Measurements from ENCODE around the gene ASPSCR1. TPM values are rescaled to one million over a fixed set of nuclear protein-coding genes. Genes with fewer than 3 reads are reported as not detected.
"Not testable (repeated sequence)": the region's sequence is repeated elsewhere in the genome, so short reads cannot be mapped to it uniquely, and the experiment has no call there.

The ASPSCR1 gene
- total RNA-seq, 2 experiments from 2014 or later: 34.4 to 35.1 TPM

DNA sequence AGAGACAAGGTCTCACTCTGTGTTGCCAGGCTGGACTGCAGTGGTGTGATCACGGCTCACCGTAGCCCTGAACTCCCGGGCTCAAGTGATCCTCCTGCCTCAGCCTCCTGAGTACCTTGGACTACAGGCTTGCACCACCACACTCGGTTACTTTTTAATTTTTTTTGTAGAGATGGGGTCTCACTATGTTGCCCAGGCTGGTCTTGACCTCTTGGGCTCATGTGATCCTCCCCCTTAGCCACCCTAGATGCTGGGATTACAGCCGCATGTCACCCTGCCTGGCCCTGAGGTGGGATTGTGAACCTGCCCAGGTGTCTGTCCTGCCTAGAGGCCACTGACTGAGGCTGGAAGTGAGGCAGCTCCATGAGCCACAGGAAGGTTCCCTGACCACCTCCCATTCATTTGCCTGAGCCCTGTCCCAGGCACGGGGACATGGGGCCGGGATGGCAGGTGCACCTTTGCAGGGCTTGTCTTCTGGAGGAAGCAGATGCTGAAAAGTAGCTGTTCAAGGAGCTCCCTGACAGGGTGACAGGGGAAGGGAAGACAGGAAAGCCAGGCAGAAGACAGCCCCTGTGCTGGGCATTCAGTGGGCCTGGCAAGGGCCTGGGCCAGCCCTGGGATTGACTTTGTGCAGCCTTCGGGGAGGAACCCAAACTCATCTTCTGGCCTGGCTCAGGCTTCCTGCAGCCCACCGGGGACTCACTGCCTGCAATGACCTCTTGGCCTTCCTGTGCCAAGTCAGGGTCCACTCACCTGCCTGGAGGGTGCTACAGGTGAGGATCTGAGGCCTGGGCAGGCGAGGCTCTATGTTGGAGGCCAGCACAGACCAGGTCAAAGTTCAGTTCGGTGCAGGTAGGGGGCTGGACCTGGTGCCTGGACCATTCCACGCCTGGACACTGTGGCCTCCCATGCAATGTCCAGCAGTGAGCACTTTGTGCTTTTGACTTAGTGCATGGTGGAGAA lies 8.3 kb upstream of the ASPSCR1 start:
- no peak for ATAC-seq (ENCODE audit: low read depth)

DNA sequence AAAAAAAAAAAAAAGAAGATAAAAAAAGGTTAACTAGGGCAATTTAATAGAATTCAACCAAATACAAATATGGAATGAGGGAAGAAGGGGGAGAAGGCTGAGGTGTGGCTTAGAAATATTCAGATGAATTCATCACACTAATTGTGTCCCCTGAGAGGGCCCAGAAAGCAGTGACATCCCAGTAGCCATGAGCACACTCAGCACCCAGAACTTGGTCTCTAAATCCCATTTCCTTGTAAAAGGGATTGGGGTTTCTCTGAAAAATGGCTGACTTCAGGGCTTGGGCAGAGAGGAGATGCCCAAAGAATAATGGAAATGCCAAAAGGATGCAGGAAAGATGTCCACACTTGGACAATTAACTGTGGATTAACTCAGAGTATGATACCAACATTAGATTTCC lies 4.0 kb upstream of the ASPSCR1 start:
- H3K36me3 Mint-ChIP-seq: peaks cover 3% of the 10 kb centered on the region
- ATAC-seq (ENCODE audit: low read depth) (no peak), DNase-seq (no peak)
- H3K27ac Mint-ChIP-seq: no peak overlapping the region
- no peaks in the 10 kb centered on the region for H3K9me3 Mint-ChIP-seq
- no peak overlapping the region for H3K4me3 Mint-ChIP-seq
- POLR2A ChIA-PET: no interaction called here
- peaks cover 12% of the 10 kb centered on the region for H3K4me1 Mint-ChIP-seq
- H3K27me3 Mint-ChIP-seq: peaks cover 9% of the 10 kb centered on the region

More for the DNA sequence above, 8.3 kb upstream of the ASPSCR1 start:
- Mint-ChIP-seq H3K9me3 (no peaks in the 10 kb centered on the region), H3K4me1 (peaks cover 10% of the 10 kb centered on the region), H3K27ac (no peak overlapping the region), H3K4me3 (no peak overlapping the region), H3K27me3 (peaks cover 11% of the 10 kb centered on the region), H3K36me3 (peaks cover 1% of the 10 kb centered on the region)
- POLR2A ChIA-PET: interaction anchor here (3.6 to 4.2 kb wide), 2 partner anchors 8 to 53 kb away, joined by 25 to 31 read pairs; partner anchors contain the start of genes ASPSCR1, CENPX and LRRC45
- no peak for DNase-seq

DNA sequence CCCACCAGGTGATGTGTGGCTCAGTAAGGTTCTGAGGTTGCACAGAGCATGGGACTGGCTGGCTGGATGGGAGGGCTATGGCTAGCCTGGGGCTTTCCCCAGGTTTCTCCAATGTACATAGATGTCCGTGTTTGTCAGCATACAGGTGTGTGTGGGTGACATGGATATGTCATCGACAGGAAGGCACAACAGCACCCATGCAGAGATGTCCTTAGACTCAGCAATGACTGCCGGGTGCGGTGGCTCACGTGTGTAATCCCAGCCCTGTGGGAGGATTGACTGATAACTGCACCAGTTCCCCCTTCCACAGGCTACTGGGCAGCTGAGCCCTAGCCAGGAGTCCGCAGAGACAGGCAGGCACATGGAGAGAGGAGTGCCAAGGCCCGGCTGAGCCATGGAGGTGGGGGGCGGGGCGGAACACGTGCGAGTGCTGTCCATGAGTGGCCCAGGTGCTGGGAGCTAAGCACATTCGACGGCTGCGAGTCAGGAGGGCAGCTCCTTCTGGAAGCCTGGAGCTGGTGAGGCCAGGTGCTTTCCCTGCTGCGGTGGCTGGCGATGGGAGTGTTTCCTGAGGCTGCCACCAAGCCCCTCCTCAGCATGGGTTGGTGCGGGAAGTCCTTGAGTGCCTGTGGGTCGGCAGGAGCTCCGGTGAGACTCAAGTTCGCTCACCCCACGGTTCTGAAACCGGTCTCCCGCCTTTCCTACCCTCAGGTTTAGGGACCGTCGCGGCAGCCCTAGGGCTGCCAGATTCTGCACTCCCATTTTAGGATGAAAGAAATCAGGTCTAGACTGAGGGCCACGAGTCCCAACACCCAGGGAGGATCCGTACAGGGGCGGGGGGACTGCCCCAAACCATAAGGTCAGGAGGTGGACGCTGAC lies 858 bp upstream of the ASPSCR1 start:
- Mint-ChIP-seq H3K9me3 (no peaks in the 10 kb centered on the region), H3K36me3 (peaks cover 11% of the 10 kb centered on the region), H3K27ac (peak overlapping the region; percentile 99), H3K4me3 (peak overlapping the region; percentile 97), H3K4me1 (peaks cover 28% of the 10 kb centered on the region), H3K27me3 (peaks cover 13% of the 10 kb centered on the region)
- POLR2A ChIA-PET: interaction anchor here (1.2 to 3.0 kb wide), 2 partner anchors 9 to 46 kb away, joined by 7 to 31 read pairs; partner anchors contain the start of genes CENPX and LRRC45
- DNase-seq: peak; percentile 52
- peak; percentile 22 for ATAC-seq (ENCODE audit: low read depth)

DNA sequence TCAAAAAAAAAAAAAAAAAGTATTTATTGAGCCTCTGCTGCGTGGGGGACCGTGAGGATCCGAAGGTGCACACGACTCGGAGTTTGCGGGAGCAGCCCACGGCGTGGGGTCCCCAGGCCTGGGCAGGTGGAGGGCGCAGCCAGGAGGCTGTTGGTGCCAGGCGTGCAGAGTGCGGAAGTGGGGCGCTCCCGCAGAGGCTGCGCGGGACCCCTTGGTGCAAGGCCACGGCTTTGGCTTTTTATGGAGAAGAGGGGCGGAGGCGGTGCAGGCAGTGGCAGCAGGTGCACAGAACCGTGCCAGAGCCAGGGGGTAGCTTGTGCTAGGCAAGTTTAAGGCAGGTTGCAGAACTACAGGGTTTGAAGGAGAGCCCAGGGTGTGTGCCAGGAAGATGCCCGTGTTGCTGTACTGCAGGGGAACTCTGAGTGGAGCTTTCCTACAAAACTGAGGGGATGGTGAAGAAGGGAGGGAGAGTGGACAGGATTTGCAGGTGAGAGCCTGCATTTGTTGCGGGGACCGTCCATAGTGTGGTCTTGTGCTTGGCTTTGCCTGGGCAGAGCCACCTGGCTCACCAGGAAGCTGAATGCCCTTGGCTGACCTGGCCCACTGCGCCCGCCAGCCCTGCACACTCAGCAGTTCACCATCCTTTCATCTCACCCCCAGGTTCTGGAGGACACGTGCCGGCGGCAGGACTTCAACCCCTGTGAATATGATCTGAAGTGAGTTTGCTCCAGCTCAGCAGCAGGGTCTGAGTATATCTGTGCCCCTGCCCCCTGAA lies 1.3 kb downstream of the ASPSCR1 start:
- peaks cover 9% of the 10 kb centered on the region for H3K27me3 Mint-ChIP-seq
- H3K36me3 Mint-ChIP-seq: peaks cover 11% of the 10 kb centered on the region
- H3K4me1 Mint-ChIP-seq: peaks cover 28% of the 10 kb centered on the region
- POLR2A ChIA-PET: interaction anchor here (0.7 to 3.0 kb wide), 5 partner anchors 11 to 44 kb away, joined by 3 to 31 read pairs (median 6); partner anchors contain the start of genes CENPX and LRRC45
- ATAC-seq (ENCODE audit: low read depth): no peak
- DNase-seq: no peak
- H3K4me3 Mint-ChIP-seq: peak overlapping the region; percentile 69
- no peaks in the 10 kb centered on the region for H3K9me3 Mint-ChIP-seq
- H3K27ac Mint-ChIP-seq: peak overlapping the region; percentile 67

DNA sequence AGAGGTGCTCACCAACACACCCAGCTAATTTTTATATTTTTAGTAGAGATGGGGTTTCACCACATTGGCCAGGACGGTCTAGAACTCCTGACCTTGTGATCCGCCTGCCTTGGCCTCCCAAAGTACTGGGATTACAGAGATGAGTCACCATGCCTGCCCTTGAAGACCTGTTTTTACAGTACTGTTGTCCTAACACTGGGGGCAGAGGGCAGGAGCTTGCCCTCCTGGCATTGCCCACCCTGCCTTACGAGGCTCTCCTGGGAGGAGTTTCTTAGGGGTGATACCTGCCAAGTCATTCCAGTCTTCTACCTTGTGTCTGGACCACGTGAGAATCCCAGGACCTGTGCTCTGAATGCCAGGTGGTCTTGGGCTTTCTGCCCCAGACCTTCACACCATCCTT lies 2.7 kb downstream of the ASPSCR1 start:
- no peak for DNase-seq
- POLR2A ChIA-PET: no interaction called here
- H3K36me3 Mint-ChIP-seq: peaks cover 15% of the 10 kb centered on the region
- peaks cover 4% of the 10 kb centered on the region for H3K27me3 Mint-ChIP-seq
- no peak overlapping the region for H3K4me3 Mint-ChIP-seq
- ATAC-seq (ENCODE audit: low read depth): no peak
- peaks cover 28% of the 10 kb centered on the region for H3K4me1 Mint-ChIP-seq
- no peaks in the 10 kb centered on the region for H3K9me3 Mint-ChIP-seq
- peak overlapping the region; percentile 18 for H3K27ac Mint-ChIP-seq

DNA sequence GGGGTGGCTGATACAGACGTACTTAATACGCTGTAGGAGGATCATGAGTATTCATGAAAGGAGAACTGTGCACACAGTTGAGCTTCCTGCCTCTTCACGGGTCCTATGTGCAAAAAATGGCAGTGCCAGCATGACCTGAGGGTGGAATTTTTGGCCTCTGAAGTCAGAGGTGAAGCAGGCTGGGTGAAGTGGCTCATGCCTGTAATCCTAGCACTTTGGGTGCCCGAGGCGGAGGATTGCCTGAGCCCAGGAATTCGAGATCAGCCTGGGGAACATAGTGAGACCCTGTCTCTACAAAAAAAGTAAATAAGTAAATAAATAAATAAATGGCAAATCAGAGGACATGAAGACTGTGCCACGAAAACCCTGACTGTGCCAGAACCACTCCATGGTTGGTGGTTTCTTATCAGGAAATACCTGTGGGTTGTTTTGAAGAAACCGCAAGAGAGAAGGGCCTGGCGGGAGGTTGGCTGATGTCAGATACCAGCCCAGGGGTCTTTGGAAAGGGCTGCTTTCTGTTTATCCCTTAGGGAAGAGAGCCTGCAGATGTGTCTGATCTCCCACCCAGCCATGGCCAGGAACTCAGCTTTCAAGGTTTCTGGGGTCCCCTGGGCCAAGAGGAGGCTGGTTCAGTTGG lies 3.4 kb downstream of the ASPSCR1 start:
- Mint-ChIP-seq H3K9me3 (no peaks in the 10 kb centered on the region), H3K36me3 (peaks cover 18% of the 10 kb centered on the region), H3K27ac (no peak overlapping the region), H3K4me1 (peaks cover 28% of the 10 kb centered on the region), H3K27me3 (peaks cover 4% of the 10 kb centered on the region), H3K4me3 (no peak overlapping the region)
- no peak for ATAC-seq (ENCODE audit: low read depth)
- no peak for DNase-seq
- POLR2A ChIA-PET: no interaction called here

DNA sequence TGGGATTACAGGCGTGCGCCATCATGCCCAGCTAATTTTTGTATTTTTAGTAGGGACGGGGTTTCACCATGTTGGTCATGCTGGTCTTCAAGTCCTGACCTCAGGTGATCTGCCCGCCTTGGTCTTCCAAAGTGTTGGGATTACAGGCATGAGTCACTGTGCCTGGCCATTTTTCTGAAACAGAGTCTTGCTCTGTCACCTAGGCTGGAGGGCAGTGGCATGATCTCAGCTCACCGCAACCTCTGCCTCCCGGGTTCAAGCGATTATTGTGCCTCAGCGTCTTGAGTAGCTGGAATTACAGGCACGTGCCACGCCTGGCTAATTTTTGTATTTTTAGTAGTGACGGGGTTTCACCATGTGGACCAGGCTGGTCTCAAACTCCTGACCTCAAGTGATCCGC lies 4.1 kb downstream of the ASPSCR1 start:
- H3K27me3 Mint-ChIP-seq; H3K27ac Mint-ChIP-seq; POLR2A ChIA-PET; H3K4me3 Mint-ChIP-seq; H3K9me3 Mint-ChIP-seq; ATAC-seq (ENCODE audit: low read depth); DNase-seq: not testable (repeated sequence)
- Mint-ChIP-seq H3K36me3 (peaks cover 19% of the 10 kb centered on the region), H3K4me1 (peaks cover 25% of the 10 kb centered on the region)

DNA sequence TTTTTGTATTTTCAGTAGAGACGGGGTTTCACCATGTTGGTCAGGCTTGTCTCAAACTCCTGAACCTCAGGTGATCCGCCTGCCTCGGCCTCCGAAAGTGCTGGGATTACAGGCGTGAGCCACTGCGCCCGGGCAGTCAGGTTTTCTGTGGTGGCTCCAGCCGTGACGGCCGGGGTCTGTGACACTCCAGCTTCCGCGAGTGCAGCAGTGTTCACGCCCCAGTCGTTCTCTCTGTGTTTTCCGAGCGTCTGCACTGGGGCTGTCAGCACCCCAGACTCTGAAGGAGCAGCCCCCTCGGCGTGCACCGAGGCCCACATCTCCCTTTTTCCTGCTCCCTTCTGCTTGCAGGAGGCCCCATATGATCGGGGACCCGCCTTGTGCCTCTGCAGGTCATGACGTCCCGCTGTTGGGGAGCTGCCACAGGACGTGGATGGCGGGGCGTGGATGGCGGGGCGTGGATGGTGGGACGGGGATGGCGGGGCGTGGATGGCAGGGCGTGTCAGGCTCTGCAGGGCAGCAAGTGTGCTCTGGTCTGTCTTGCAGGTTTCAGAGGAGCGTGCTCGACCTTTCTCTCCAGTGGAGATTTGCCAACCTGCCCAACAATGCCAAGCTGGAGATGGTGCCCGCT lies 5.7 kb downstream of the ASPSCR1 start:
- Mint-ChIP-seq H3K27me3 (peaks cover 4% of the 10 kb centered on the region), H3K4me1 (peaks cover 24% of the 10 kb centered on the region), H3K27ac (no peak overlapping the region)

DNA sequence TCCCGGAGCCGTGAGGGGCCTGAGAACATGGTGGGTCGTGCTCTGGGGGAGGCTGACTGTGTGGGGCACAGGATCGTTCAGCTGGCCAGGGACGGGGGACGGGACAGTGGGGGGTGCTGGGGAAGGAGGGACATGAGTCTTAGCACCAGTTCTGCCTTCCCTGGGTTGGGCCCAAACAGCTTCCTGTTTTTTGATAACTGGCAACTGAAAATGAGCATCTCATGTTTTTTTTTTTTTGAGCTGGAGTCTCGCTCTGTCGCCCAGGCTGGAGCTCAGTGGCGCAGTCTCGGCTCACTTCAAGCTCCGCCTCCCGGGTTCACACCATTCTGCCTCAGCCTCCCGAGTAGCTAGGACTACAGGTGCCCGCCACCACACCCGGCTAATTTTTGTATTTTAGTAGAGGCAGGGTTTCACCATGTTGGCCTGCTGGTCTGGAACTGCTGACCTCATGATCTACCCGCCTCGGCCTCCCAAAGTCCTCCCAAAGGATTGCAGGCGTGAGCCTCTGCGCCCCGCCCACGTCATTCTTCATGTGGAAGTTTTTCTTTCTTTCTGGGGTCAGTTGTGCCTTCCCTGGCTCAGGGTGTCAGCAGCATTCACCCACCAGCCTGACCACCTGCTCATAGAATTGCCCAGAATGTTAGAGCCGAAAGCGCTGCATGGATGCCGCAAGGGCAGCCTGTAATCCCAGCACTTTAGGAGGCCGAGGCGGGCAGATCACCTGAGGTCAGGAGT lies 6.4 kb downstream of the ASPSCR1 start:
- Mint-ChIP-seq H3K9me3 (no peaks in the 10 kb centered on the region), H3K4me3 (no peak overlapping the region), H3K36me3 (peaks cover 19% of the 10 kb centered on the region), H3K4me1 (peaks cover 21% of the 10 kb centered on the region), H3K27ac (no peak overlapping the region), H3K27me3 (peaks cover 4% of the 10 kb centered on the region)
- DNase-seq: no peak
- no peak for ATAC-seq (ENCODE audit: low read depth)
- POLR2A ChIA-PET: interaction anchor here (0.7 kb wide), 1 partner anchor 945 kb away, joined by 3 read pairs; no protein-coding TSS in a partner anchor

More for the DNA sequence above, 5.7 kb downstream of the ASPSCR1 start:
- ATAC-seq (ENCODE audit: low read depth) (no peak), DNase-seq (no peak)
- Mint-ChIP-seq H3K9me3 (no peaks in the 10 kb centered on the region), H3K36me3 (peaks cover 20% of the 10 kb centered on the region), H3K4me3 (no peak overlapping the region)
- POLR2A ChIA-PET: no interaction called here

DNA sequence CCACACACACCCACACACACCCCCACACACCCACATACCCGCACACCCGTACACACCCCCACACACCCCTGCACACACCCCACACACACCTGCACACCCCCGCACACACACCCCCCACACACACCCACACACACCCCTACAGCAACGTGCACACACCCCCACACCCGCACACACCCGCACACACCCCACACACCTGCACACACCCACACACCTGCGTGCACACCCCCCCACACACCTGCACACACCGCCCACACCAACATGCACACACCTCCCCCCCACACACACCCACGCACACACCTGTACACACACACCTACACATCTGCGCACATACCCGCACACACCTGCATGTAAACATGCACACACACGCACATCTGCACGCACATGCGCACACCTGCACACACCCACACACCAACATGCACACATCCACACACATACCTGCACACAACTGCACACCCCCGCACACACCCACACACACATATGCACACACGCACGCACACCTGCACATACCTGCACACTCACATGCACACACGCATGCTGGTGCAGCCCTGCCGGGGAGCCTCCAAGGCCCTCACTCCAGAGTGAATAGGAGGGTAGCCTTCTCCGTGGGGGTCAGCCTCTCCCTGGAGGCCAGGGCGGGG lies 7.5 kb downstream of the ASPSCR1 start:
- no peaks in the 10 kb centered on the region for H3K9me3 Mint-ChIP-seq
- POLR2A ChIA-PET: no interaction called here
- H3K27ac Mint-ChIP-seq: no peak overlapping the region
- H3K27me3 Mint-ChIP-seq: peaks cover 4% of the 10 kb centered on the region
- H3K36me3 Mint-ChIP-seq: peaks cover 15% of the 10 kb centered on the region
- no peak overlapping the region for H3K4me3 Mint-ChIP-seq
- no peak for ATAC-seq (ENCODE audit: low read depth)
- DNase-seq: no peak
- H3K4me1 Mint-ChIP-seq: peaks cover 15% of the 10 kb centered on the region

DNA sequence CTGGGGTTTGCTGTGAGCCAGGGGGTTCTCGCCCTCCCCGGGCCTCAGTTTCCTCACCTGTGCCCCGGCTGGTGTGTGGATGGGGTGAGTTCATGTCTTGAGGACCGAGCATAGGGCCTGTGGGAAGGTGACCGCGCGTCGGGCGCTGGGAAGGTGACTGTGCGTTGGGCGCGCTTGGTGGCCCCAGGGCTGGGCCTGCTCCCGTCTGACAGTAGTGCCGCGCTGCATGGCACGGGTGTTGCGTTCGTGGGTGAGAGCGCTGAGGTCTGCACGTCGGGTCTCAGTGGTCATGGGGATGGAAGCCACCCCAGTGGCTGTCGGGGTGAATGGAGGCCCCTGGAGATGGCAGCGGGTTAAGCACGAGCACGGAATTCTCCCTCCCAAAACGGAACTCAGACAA lies 9.2 kb downstream of the ASPSCR1 start:
- H3K9me3 Mint-ChIP-seq: no peaks in the 10 kb centered on the region
- H3K27ac Mint-ChIP-seq: no peak overlapping the region
- H3K36me3 Mint-ChIP-seq: peaks cover 13% of the 10 kb centered on the region
- H3K4me3 Mint-ChIP-seq: no peak overlapping the region
- H3K4me1 Mint-ChIP-seq: peaks cover 2% of the 10 kb centered on the region
- no peak for ATAC-seq (ENCODE audit: low read depth)
- no peak for DNase-seq
- no peaks in the 10 kb centered on the region for H3K27me3 Mint-ChIP-seq
- POLR2A ChIA-PET: no interaction called here
